HG02571 (cell line): ENCODE measurements around the gene WWC1.

Source experiments
- ATAC-seq: cut with Tn5 transposase; IDR thresholded peaks from one replicate; pipeline ENCODE4 v1.9.1; 2021; ENCODE audit warnings: mild to moderate bottlenecking, moderate library complexity; ENCODE audit not compliant: unreplicated experiment

WWC1 gene

DNA sequence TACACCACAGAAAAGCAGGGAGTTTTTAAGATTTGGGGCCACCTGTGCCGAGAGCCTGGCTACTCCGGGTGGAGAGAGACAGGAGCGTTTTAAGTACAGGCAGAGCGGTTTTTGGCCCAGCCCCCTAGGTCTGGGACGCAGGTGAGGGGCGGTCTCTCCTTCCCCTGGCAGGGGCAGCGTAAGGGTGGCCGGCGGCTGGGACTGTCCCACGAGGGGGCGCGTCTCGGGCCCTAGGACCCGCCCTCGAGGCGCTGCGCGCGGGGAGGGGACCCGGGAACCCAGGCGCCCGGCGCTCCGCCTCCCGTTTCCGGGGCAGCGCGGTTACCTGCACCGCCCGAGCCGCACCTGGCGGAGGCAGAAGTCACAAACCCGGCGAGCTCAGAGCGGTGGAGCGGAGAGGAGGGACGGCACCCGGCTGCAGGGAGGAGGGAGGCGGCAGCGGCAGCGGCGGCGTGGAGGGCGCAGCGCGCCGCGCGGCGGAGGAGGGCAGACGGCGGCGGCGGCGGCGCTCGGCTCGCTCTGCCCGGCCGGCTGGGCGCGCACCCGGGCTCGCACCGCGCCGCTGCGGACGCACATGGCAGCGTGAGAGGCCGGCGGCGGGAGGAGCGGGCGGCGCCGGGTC is at the start of gene WWC1:
Gene WWC1 (plus strand): TSS at position 304 of the 622 bp plus-strand sequence. CDS start 508 bp downstream, outside the sequence.
- peak; percentile 56 for ATAC-seq

DNA sequence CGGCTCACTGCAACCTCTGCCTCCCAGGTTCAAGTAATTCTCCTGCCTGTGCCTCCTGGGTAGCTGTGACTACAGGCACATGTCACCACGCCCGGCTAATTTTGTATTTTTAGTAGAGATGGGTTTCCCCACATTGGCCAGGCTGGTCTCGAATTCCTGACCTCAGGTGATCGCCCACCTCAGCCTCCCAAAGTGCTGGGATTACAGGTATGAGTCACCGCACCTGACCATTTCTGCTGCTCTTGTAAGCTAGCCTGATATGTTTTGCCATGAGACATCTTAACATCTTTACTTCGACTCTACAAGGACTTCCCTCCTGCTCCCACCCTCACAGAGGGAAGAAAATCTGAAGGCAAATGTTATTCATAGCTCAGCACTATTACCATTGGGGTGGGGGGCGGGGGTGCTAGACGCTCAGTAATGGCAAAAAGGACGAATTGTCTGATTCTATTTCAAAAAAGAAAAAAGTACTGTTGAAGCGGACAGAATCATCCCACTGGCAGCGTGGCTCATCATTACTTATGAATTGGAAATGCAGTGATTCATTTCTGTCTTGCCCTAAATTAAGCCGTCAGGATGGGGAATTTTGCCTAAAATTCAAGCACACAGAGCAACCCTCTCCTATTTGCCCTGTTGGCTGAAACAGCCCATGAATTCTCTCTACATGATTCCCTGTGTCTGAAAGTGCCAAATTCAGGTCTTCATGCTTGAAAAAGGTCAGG is 46.4 kb upstream of the WWC1 start:
- ATAC-seq = no peak

DNA sequence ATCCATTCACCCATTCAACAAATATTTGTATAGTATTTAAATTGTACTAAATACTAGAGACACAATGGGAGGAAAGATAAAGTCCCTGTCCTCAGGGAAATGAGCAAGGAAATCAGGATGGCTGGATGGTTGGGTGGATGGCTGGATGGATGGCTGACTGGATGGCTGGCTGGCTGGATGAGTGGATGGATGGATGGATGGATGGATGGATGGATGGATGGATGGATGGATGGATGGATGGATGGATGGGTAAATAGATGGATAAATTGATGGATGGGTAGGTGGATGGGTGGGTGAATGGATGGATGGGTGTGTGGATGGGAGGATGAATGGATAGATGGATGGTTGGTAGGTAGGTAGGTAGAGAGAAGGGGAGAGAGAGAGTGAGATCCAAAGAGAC is 41.5 kb upstream of the WWC1 start:
- no peak for ATAC-seq

DNA sequence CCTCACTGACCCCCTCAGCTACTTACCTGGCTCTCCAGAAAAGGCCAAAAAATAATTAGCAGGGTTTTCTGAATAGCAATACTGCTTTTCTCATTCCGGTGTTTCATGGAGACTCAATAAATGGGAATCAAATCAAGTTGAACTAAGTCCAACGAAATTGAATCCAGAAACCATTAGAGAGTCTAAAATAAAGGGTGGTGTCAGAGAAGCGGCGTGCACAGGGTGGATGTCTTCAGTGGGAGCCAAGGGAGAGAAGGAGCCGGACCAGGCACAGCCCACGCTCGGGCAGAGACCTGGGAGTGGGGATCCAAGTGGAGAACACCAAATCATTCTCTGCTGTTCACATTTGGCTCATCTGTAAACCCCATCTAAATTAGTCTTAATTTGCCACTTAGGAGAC is 40.2 kb upstream of the WWC1 start:
- ATAC-seq = no peak

DNA sequence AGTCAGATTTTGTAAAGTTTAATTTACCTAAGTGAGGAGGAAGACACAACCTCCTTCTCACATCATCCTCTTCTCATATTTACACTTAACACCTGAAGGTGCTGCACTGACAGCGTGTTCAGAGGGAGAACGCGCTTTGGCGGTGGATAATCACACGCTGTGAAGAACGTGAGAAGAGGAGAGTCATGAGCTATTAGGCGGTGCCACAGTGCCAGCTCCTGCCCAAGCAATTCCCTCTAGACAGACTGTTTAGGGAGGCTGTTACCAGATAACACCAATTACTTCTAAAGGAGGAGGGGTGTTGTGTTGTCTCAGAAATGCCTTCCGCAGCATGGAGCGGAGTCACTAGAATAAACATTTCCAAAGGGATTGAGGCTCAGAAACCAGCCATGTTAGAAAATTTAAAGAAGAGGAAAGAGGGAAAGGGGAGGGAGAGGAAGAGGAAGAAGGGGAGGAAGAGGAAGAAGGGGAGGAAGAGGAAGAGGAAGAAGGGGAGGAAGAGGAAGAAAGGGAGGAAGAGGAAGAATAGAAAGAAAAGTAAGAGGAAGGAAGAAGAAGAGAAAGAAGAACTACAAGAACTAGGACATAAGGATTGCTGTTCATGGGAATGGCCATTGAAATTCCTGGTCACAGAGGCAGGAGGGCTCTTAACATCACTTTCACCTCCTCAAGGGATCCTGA is 37.3 kb upstream of the WWC1 start:
- no peak for ATAC-seq

DNA sequence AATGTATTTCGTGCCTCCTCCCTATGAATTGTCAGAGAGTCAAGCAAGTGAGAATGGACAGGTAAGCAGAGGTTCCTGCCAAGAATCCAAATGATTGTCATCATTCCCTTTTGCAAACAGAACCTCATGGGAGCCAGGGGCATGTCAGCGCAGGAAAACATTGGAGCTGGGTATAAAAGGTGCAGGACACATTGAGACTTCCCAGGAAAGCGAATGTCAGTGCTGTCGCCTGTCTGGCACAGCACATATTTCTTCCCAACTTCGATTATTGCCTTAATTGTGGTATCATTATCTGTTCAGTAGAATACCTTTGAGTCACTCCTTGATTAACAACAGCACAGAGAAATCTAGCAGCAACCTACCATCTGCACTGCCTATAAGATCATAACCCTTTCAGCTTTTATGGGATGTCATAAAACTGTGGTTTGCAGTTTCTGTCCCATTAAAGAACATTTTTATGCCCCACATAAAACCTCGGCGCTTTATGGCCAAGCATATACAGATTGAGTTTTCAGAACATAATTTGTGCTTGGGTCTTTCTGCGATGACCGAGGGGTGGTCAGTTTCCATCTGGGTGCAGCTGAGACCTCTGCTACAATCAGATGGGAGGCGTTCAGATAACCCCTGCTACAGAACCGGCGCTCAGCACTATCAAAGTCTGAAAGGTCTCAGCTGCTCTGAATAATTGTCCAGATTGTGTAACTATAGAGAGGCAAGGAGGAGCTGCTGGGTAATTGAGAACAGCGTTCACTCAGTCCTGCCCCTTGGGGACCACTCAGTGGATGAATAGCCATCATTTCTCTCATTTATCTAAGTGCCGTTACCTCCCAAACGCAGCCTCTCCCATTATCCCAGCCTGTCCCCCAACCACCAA is 30.9 kb upstream of the WWC1 start:
- no peak for ATAC-seq

DNA sequence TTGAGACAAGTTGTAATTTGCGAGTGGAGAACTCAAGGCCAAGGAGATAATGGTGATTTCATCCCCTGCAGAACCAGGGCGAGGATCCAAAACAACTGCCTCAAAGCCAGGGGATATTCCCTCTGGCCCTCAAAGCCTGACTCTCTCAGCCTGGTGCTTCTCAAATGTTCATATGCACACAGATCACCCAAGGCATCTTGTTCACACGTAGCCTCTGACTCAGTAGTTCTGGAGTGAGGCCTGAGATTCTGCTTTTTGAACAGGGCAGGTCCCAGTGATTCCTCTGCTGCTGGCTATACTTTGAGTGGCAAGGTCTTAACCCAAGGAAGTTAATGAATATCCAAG is 30.2 kb upstream of the WWC1 start:
- ATAC-seq = no peak

DNA sequence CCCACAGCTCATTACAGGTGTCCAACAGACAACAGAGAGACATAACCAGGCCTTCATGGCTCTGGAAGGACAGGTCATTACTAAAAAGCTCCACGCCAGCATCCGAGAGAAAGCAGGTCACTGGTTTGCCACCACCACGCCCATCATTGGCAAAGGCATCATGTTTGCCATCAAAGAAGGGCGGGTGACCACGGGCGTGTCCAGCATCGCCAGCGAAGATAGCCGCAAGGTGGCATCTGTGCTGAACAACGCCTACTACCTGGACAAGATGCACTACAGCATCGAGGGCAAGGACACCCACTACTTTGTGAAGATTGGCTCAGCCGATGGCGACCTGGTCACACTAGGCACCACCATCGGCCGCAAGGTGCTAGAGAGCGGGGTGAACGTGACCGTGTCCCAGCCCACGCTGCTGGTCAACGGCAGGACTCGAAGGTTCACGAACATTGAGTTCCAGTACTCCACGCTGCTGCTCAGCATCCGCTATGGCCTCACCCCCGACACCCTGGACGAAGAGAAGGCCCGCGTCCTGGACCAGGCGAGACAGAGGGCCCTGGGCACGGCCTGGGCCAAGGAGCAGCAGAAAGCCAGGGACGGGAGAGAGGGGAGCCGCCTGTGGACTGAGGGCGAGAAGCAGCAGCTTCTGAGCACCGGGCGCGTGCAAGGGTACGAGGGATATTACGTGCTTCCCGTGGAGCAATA is 29.3 kb upstream of the WWC1 start:
- no peak for ATAC-seq

DNA sequence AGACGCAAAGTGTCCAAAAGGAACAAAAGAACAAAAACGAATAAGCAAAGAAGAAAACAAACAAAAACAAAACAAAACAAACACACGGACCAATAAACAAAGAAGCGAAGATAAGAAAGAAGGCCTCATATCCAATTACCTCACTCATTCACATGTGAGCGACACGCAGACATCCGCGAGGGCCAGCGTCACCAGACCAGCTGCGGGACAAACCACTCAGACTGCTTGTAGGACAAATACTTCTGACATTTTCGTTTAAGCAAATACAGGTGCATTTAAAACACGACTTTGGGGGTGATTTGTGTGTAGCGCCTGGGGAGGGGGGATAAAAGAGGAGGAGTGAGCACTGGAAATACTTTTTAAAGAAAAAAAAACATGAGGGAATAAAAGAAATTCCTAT is 28.3 kb upstream of the WWC1 start:
- no peak for ATAC-seq

DNA sequence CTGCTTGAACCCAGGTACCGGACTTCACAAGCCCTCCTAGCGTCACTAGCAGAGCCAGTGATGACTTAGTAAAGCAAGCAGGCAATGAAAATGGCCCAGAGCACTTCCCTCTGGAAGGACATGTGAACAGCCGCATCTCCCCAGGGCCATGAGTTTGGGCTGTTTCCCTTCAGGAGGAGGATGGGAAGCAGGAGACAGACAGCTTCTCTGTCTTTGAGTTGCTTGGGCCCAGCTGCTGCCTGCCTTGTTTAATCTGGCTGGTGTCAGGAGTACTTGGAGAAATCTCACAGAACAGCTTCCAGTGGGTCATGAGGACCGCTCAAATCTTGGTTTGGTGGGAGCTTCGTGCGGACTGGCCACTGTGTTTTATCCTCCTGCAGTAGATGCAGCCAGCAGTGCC is 25.4 kb upstream of the WWC1 start:
- no peak for ATAC-seq

DNA sequence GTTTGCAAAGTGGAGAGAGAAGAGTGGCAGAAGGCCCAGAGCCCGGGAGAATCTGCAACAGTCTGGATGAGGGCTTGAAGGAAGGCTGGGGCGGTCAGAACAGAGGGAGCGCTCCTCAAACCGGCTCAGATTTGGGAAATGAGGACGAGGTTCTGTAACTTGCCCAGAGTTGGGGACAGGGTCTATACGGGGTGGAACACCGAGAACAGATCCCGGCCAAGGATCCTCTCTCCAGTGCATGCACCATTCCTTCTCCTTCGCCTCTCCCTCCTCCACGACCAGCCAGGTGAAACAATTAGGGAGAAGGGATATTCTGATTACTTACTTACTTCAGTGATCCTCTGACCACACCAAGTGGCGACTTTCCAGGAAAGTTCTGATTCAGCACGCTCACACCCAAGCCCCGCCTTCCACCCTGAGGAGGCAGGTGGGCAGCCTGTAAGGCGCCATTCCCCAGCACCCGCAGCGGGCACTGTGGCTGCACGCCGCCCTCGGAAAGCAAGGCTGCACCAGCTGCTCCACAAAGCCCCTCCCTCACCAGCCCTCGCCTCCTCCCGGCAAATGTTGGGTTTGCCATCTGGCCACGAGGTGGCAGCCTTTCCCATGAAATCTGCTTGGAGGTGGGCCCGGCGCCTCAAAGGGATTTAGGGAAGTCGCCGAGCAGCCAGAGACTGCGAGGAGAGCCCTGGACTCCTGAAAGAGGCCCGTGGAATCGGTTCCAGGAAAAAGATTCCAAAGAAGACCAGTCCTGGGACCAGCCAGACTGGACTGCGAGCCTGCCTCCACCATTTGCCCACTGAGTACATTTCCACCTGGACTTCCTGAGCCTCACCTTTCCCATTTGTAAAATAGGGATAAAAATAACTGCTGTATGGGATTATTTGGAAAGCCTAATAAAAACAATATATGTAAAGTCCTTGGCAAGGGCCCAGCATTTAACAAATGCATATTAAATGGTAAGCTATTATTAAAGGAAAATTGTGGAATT is 22.2 kb upstream of the WWC1 start:
- ATAC-seq = peak; percentile 76

DNA sequence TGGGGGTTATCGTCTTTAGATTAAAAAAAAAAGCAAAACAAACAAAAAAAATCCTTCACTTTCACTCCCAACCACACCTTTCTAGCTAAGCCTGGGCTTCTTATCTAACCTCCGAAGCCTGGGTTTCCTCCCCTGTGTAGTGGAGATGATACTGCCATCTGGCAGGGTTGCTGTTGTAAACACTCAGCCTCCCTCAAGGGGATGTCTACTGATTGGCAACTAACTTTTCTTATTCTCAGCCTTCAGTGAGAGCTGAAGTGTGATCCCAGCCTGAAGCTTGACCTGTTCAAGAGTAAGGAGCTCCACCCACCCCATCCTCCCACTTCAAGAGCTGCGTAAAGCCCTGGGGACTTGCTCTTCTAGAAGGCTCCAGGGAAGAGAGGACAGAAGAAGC is 21.5 kb upstream of the WWC1 start:
- no peak for ATAC-seq

DNA sequence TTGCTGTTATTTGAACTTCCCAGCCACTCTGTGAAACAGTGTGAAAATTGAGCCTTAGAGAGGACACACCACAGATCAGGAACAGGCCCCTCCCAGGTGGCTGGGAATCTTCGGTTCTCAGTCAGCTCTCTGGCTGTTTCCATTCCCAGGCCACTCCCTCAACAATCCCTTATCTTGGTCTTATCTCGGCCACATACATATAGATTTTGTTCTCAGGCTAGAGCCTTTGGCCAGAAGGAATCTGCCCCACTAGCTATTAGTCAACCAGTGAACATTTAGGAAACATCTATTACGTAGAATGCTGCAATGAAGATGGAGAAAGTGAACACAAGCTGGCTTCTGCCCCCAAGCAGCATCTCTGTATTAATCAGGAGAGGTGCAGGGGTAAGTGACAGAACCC is 21.0 kb upstream of the WWC1 start:
- no peak for ATAC-seq

DNA sequence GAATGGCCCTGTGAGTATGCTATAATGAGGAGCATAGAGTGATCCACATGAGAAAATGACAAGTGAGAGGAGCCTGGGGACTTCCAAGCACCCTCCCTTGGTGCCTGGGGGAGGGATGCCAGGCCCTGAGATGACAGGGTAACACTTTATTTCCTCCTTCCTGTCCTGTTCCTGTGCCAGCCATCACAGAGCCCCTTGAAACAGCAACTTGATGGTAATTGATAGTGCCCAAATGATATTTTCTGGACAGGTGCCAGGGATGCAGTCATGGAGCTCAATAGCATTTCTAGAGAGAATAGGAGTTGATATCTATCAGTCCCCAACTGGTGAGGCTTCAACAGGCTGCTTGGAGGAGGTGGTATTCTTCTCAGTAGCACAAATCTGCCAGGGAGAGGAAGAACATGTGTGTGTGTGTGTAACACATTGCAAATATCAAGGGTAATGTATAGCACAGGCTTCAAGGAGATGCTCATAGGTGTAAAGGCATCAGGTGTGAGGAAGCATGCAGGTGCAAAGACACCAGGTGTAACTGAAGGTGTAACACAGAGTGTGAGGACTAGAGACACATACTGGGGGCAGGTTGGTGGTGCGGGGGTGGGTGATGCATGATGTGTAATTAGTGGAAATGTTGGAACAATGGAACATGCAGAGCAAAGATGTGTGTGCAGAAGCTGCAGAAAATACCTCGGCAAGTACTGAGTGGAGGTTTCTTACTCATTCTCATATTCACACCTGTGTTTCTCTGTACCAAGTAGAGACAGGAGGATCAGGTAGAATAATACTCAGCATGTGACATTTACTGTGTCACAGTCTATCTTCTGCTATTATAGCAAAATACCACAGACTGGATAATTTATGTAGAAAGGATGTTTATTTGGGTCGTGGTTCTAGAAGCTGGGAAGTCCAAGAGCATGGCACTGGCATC is 18.1 kb upstream of the WWC1 start:
- no peak for ATAC-seq

DNA sequence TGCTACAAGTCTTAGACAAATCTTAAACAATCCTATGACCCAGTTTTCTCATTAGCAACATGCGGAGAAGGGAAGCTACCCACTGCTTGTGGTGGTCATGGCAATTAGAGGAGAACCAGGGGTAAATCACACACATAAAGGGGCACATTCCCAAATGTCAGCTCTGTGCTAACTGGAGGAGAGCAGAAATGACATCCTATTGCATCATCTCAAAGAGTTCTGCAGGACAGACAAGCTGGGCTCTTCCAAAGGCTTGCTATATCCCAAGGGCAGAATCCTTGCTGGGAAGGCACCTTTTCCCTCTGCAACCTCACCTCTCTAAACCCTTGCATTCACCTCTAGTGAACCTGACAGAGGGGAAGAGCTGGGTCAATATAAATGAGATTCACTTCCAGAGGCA is 17.0 kb upstream of the WWC1 start:
- ATAC-seq = no peak

DNA sequence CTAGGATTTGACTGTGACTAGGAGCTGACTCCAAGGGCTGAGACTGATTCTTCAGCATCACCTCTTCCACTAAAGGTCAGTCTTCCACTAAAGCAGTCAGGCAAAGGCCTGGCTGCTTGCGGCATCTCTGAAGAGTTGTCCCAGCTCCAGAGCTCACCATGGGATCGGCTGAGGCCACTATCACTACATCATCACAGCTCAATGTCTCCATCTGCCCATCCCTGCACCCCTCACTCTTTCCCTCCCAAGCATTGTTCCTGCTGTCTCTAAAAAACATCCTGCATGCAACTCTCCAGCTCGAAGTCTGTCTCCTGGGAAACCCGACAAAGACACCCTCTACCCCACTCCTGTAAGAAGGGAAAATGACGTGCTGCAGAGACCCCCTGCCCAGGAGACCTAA is 15.5 kb upstream of the WWC1 start:
- ATAC-seq = no peak

DNA sequence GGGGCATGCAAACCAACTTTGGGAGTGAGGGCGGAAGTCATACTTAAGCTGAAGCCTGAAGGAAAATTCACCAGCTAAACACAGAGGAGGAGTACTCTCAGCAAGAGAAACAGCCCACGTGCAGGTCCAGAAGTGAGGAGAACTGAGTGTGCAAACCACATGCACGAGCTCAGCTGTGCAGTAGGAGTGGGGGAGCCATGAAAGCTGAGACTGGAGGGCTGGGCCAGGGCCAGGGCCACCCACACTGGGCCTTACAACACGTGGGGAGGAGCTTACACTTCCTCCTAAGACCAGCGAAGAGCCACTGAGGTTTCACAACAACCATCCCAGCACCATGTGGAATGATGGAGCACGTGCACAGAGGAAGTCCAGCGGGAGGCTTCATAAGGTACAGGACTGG is 9.3 kb upstream of the WWC1 start:
- ATAC-seq = no peak

DNA sequence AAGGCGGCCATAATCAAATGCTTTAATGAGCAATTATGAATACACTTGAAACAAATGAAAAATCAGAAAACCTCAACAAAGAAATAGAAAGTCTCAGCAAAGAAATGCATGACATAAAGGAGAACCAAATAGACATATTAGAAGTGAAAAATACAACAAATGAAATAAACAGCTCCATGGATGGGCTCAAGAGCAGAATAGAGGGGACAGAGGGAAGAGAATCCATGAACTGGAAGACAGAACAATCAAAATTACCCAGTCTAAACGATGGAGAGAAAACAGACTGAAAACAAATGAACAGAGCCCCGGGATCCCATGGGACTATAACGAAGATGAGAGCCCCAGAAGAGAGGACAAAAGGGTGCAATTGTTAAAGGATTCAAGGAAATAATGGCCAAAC is 6.6 kb upstream of the WWC1 start:
- no peak for ATAC-seq

DNA sequence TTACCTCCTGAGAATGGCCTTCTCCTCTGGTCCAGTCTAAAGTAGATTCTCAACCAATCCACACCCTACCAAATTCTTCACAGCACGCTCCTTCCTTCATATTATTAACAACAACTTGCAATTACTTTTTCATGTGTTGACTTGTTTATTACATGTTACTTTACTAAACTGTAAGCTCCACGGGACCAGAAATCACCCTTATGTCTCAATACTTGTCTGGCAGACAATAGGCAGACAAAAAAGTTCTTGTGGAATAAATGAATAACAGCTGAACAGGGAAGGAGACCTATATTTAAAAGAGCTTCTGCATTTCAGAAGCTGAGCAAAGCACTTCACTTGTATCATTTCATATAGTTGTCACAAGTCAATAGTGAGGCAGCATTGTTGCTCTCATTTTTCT is 5.7 kb upstream of the WWC1 start:
- ATAC-seq = no peak
